ENCODE measurements around the gene HIC1. TPM values are rescaled to one million over a fixed set of nuclear protein-coding genes. Genes with fewer than 3 reads are reported as not detected.

The HIC1 gene
- total RNA-seq, 1 donor from 2014 or later, result 8.8 TPM

DNA sequence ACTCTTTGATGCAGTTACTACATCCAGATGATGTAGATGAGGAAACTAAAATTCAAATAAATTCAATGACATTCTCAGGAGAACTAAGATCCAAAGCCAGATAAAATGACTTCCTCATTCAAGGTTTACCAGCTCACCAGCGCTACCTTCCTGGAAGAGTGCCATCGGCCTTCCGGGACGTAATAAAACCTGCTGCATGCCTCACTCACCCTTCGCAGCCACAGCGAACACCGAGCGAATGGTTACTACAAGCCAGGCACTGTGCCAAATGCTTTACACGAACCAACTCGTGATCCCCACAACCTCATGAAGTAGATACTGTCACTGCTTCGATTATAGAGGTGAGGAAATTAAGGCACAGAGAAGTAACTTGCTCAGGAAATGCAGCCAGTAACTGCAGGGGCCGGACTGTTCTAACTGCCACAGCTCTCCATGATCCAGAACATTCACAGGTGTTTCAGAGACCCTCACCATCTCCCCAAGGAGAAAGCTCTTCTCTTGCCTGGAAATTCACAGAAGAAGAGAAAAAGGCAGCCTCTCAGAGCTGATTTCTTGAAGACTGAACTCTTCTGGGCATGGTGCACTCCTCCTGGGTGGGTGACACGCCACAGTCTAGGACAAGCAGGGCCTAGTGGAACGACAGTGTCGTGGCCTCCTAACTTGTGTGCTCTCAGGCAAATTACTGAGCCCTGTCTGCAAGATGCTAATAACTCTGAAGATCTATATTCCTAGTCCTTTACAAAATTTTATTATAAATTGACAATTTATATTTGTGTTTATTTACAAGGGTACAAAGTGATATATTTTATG is 46.8 kb downstream of the HIC1 start:
- Mint-ChIP-seq H3K4me1 (ENCODE audit: low read depth) (peaks cover 15% of the 10 kb centered on the region), H3K27ac (ENCODE audit: unreplicated experiment) (no peak overlapping the region), H3K9me3 (ENCODE audit: low read depth) (no peaks in the 10 kb centered on the region), H3K4me3 (ENCODE audit: unreplicated experiment) (no peak overlapping the region), H3K36me3 (ENCODE audit: low read depth) (peaks cover 5% of the 10 kb centered on the region), H3K27me3 (ENCODE audit: low read depth) (no peaks in the 10 kb centered on the region)
- TF ChIP-seq, protein P1, sequence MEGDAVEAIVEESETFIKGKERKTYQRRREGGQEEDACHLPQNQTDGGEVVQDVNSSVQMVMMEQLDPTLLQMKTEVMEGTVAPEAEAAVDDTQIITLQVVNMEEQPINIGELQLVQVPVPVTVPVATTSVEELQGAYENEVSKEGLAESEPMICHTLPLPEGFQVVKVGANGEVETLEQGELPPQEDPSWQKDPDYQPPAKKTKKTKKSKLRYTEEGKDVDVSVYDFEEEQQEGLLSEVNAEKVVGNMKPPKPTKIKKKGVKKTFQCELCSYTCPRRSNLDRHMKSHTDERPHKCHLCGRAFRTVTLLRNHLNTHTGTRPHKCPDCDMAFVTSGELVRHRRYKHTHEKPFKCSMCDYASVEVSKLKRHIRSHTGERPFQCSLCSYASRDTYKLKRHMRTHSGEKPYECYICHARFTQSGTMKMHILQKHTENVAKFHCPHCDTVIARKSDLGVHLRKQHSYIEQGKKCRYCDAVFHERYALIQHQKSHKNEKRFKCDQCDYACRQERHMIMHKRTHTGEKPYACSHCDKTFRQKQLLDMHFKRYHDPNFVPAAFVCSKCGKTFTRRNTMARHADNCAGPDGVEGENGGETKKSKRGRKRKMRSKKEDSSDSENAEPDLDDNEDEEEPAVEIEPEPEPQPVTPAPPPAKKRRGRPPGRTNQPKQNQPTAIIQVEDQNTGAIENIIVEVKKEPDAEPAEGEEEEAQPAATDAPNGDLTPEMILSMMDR (IDR thresholded peaks at IDR 0.05), result no peak
- DNase-seq (ENCODE audit: low spot score), result peak; percentile 33

DNA sequence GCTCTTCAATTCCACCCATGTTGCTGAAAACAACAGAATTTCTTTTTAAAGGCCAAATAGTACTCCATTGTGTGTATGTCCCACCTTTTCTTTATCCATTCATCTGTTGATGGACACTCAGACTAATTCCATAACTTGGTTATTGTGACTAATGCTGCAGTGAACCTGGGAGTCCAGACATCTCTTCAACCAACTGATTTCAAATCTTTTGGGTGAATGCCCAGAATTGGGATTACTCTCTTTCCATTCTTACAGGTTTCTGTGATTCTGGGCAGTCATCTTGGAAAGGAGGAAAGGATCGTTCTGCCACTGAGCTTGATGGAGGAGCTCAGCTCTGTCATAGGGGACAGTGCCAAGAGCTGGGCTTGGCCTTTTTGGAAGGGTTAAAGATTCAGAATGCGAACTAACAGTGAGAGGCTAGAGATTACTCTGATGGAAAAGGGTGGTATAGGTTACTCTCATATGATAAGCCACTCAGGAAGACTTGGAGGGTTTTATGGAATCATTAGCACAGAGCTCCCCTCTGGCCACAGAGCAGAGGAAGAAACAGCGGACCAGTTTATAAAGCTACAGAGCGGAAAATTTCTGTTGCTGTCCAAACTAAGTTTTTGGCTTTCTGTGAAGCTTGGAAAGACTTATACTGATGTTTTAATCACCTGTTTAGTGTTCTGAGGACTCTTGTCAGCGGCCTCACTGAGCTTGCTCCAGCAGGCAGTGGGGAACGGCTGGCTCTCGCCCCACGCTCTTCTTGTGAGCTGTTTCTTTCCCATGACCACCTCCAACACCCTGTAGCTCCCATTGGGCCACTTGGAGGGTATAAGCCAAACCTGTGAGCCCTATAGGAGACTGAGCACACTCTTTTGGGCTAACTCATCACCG is 48.3 kb downstream of the HIC1 start:
- Mint-ChIP-seq H3K4me3 (ENCODE audit: unreplicated experiment) (no peak overlapping the region), H3K27me3 (ENCODE audit: low read depth) (no peaks in the 10 kb centered on the region), H3K27ac (ENCODE audit: unreplicated experiment) (peak overlapping the region; percentile 1), H3K9me3 (ENCODE audit: low read depth) (no peaks in the 10 kb centered on the region), H3K36me3 (ENCODE audit: low read depth) (peaks cover 8% of the 10 kb centered on the region), H3K4me1 (ENCODE audit: low read depth) (peaks cover 28% of the 10 kb centered on the region)
- TF ChIP-seq, protein P1 (IDR thresholded peaks at IDR 0.05), result no peak
- no peak for DNase-seq (ENCODE audit: low spot score)

DNA sequence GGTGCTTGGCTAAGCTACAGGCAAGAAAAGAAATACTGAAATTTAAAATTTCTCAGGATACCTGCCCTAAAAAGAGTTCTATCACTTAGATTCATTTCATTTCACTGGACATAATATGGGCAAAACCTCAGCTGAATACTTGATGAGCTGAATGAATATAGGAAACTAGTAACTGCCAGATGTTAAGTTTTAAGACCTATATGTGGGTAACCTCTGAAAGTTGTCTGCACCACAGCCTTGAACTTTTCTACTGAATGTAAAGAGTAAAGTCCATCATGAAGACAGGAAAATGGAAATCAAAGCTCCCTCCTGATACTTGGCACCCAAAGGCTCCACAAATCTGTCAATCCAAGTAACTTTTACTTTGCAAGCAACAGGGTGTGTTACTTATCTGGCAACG is 50.8 kb downstream of the HIC1 start:
- Mint-ChIP-seq H3K9me3 (ENCODE audit: low read depth) (no peaks in the 10 kb centered on the region), H3K4me3 (ENCODE audit: unreplicated experiment) (no peak overlapping the region), H3K27me3 (ENCODE audit: low read depth) (no peaks in the 10 kb centered on the region), H3K4me1 (ENCODE audit: low read depth) (peaks cover 28% of the 10 kb centered on the region), H3K27ac (ENCODE audit: unreplicated experiment) (no peak overlapping the region), H3K36me3 (ENCODE audit: low read depth) (peaks cover 8% of the 10 kb centered on the region)
- TF ChIP-seq, protein P1 (IDR thresholded peaks at IDR 0.05), result no peak
- DNase-seq (ENCODE audit: low spot score), result no peak

DNA sequence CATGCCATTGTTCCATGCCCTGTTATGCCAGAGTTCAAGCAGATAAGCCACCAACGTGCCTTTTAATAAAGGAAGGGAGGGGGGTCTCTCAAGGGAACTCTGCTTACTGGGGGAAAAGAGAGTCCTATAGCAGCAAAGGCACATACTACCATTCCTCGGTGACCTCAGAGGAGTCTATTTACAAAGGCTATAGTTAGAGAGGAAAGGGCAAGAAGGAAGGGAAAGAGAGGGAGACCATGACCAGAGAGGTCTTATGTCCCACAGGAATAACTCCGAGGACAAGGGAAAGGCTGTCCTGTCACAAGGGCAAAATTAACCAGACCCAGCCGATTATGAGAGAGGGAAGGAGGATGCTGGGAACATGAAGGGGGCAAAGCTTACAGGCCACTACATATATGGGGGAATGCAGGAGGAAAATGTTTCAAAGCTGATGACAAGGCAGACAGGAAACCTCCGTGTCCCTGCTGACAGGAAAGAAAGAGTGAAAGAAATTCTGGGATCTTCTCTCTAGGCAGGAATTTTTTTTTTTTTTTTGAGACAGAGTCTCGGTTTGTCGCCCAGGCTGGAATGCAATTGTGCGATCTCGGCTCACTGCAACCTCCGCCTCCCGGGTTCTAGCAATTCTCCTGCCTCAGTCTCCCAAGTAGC is 51.5 kb downstream of the HIC1 start:
- Mint-ChIP-seq H3K9me3 (ENCODE audit: low read depth) (no peaks in the 10 kb centered on the region), H3K36me3 (ENCODE audit: low read depth) (peaks cover 8% of the 10 kb centered on the region), H3K27me3 (ENCODE audit: low read depth) (no peaks in the 10 kb centered on the region), H3K27ac (ENCODE audit: unreplicated experiment) (peak overlapping the region; percentile 78), H3K4me3 (ENCODE audit: unreplicated experiment) (peak overlapping the region; percentile 6), H3K4me1 (ENCODE audit: low read depth) (peaks cover 32% of the 10 kb centered on the region)
- no peak for DNase-seq (ENCODE audit: low spot score)
- TF ChIP-seq, protein P1 (IDR thresholded peaks at IDR 0.05), result no peak

DNA sequence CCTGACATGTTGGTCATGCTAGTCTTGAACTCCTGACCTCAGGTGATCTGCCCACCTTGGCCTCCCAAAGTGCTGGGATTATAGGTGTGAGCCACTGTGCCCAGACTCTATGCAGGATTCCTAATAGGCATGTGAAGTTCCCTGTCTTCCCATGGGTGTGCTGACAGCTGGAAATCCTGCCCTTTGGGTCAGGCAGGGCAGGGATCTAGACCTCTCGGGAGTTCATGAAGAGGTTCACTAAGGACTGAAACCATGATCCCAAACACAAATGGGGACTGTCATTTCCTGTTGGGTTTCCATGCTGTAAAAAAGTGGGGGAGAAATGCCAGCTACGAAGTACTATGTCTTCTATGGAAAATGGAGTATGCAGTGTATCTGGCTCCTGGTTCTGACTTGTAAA is 52.1 kb downstream of the HIC1 start:
- TF ChIP-seq, protein P1 (IDR thresholded peaks at IDR 0.05), result no peak
- H3K4me1 Mint-ChIP-seq (ENCODE audit: low read depth), result peaks cover 37% of the 10 kb centered on the region
- H3K27me3 Mint-ChIP-seq (ENCODE audit: low read depth), result no peaks in the 10 kb centered on the region
- H3K4me3 Mint-ChIP-seq (ENCODE audit: unreplicated experiment), result no peak overlapping the region
- DNase-seq (ENCODE audit: low spot score), result no peak
- peaks cover 8% of the 10 kb centered on the region for H3K36me3 Mint-ChIP-seq (ENCODE audit: low read depth)
- H3K9me3 Mint-ChIP-seq (ENCODE audit: low read depth), result no peaks in the 10 kb centered on the region
- H3K27ac Mint-ChIP-seq (ENCODE audit: unreplicated experiment), result peak overlapping the region; percentile 24

All from chondrocyte (in vitro differentiated cells).